ENCODE results near the gene LMNA. TPM values are rescaled to one million over a fixed set of nuclear protein-coding genes. Genes with fewer than 3 reads are reported as not detected.

LMNA gene
- total and polyA plus RNA-seq, 2 donors (not counting 1 experiment from before 2014, with no cell fraction given) = 19.4 to 28.7 TPM

DNA sequence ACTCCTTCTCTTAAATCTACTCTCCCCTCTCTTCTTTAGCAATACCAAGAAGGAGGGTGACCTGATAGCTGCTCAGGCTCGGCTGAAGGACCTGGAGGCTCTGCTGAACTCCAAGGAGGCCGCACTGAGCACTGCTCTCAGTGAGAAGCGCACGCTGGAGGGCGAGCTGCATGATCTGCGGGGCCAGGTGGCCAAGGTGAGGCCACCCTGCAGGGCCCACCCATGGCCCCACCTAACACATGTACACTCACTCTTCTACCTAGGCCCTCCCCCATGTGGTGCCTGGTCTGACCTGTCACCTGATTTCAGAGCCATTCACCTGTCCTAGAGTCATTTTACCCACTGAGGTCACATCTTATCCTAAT is 16.0 kb downstream of the LMNA start:
- H3K4me2 ChIP-seq (replicated peaks; ENCODE audit: low read depth, low read length, poor library complexity, severe bottlenecking) = no peak overlapping the region
- peaks cover 14 to 21% of the 10 kb centered on the region in 2 donors for H3K4me1 ChIP-seq (ENCODE audit: control insufficient read depth in 2 of 2, insufficient read depth in 2 of 2, low read length in 2 of 2)
- H3K36me3 ChIP-seq (replicated peaks in 1 of 2; ENCODE audit: control extremely low read depth in 1 of 2, control insufficient read depth in 1 of 2, extremely low read depth in 1 of 2, insufficient read depth in 2 of 2, low read length in 1 of 2) = no peaks in the 10 kb centered on the region
- H3K27ac ChIP-seq (ENCODE audit: low read length in 2 of 2) = no peak overlapping the region
- peaks cover 25% of the 10 kb centered on the region for H3K4me1 Mint-ChIP-seq
- ChIA-PET CTCF (interaction anchor here (0.5 to 28.7 kb wide), 12 partner anchors 14 to 232 kb away, joined by 3 to 970 read pairs (median 4); partner anchors contain the start of genes LMNA, MEX3A and PMF1), POLR2A (no interaction called here)
- H2AFZ ChIP-seq (ENCODE audit: insufficient read depth, low read depth, low read length, poor library complexity, severe bottlenecking) = no peak overlapping the region
- peaks cover 0 to 2% (median 0%) of the 10 kb centered on the region in 3 donors for H3K9me3 ChIP-seq (ENCODE audit: control extremely low read depth in 1 of 3, control insufficient read depth in 2 of 3, insufficient read depth in 1 of 3, low read length in 2 of 3)
- peaks cover 0 to 4% (median 1%) of the 10 kb centered on the region in 4 experiments for H3K27me3 ChIP-seq (replicated peaks in 1 of 4; ENCODE audit: control extremely low read depth in 1 of 4, control insufficient read depth in 3 of 4, insufficient read depth in 4 of 4, low read length in 3 of 4)
- H3K27ac Mint-ChIP-seq = no peak overlapping the region
- no peaks in the 10 kb centered on the region for H3K9me3 Mint-ChIP-seq (ENCODE audit: insufficient read depth)
- TF ChIP-seq EZH2 (IDR thresholded peaks at IDR 0.05; ENCODE audit: borderline replicate concordance, insufficient read depth, low read depth, low read length, poor library complexity, severe bottlenecking) (no peak), CTCF (IDR thresholded peaks at IDR 0.05) (peak; percentile 28)
- ATAC-seq (ENCODE audit: low read depth) (no peak), DNase-seq (no peak)
- H3K4me3 ChIP-seq (ENCODE audit: control extremely low read depth in 1 of 5, extremely low read depth in 1 of 5, insufficient read depth in 1 of 5, low read depth in 2 of 5, low read length in 4 of 5) = no peak overlapping the region
- no peaks in the 10 kb centered on the region for H4K20me1 ChIP-seq (ENCODE audit: control insufficient read depth, insufficient read depth, low read length, poor library complexity, severe bottlenecking)
- H3K9ac ChIP-seq (ENCODE audit: low read length) = no peak overlapping the region
- no peaks in the 10 kb centered on the region for H3K79me2 ChIP-seq (ENCODE audit: control insufficient read depth, insufficient read depth, low read length)
- WGBS (ENCODE audit: insufficient coverage) = 77% methylated on average over 6 of the region's 6 CpGs
- no peaks in the 10 kb centered on the region for H3K27me3 Mint-ChIP-seq
- H3K4me3 Mint-ChIP-seq = no peak overlapping the region
- intact Hi-C loops (cut with micrococcal nuclease) = loop anchor here (1.0 kb wide), 2 partner anchors 34 to 40 kb away; no protein-coding TSS in a partner anchor

- no peak overlapping the region for H3K4me3 Mint-ChIP-seq
- H3K9ac ChIP-seq (ENCODE audit: low read length) = no peak overlapping the region
- H2AFZ ChIP-seq (ENCODE audit: insufficient read depth, low read depth, low read length, poor library complexity, severe bottlenecking) = no peak overlapping the region
- no peaks in the 10 kb centered on the region for H3K79me2 ChIP-seq (ENCODE audit: control insufficient read depth, insufficient read depth, low read length)
- no peak overlapping the region for H3K27ac Mint-ChIP-seq
- 98% methylated on average over 8 of the region's 18 CpGs for WGBS (ENCODE audit: insufficient coverage)
- H3K36me3 ChIP-seq (replicated peaks in 1 of 2; ENCODE audit: control extremely low read depth in 1 of 2, control insufficient read depth in 1 of 2, extremely low read depth in 1 of 2, insufficient read depth in 2 of 2, low read length in 1 of 2) = no peaks in the 10 kb centered on the region
- H3K27me3 ChIP-seq (replicated peaks in 1 of 4; ENCODE audit: control extremely low read depth in 1 of 4, control insufficient read depth in 3 of 4, insufficient read depth in 4 of 4, low read length in 3 of 4) = peaks cover 0 to 6% (median 2%) of the 10 kb centered on the region in 4 experiments
- H4K20me1 ChIP-seq (ENCODE audit: control insufficient read depth, insufficient read depth, low read length, poor library complexity, severe bottlenecking) = no peaks in the 10 kb centered on the region
- H3K27me3 Mint-ChIP-seq = peaks cover 6% of the 10 kb centered on the region
- H3K4me1 Mint-ChIP-seq = peaks cover 4% of the 10 kb centered on the region
- H3K9me3 Mint-ChIP-seq (ENCODE audit: insufficient read depth) = no peaks in the 10 kb centered on the region
- ATAC-seq (ENCODE audit: low read depth) = no peak
- H3K4me3 ChIP-seq (ENCODE audit: control extremely low read depth in 1 of 5, extremely low read depth in 1 of 5, insufficient read depth in 1 of 5, low read depth in 2 of 5, low read length in 4 of 5) = no peak overlapping the region
- no peak overlapping the region for H3K4me2 ChIP-seq (replicated peaks; ENCODE audit: low read depth, low read length, poor library complexity, severe bottlenecking)
- TF ChIP-seq CTCF (IDR thresholded peaks at IDR 0.05) = no peak
- no peak for TF ChIP-seq EZH2 (IDR thresholded peaks at IDR 0.05; ENCODE audit: borderline replicate concordance, insufficient read depth, low read depth, low read length, poor library complexity, severe bottlenecking)
- intact Hi-C loops (cut with micrococcal nuclease) = no loop called here
- no peak overlapping the region for H3K27ac ChIP-seq (ENCODE audit: low read length in 2 of 2)
- POLR2A ChIA-PET = no interaction called here
- H3K4me1 ChIP-seq (ENCODE audit: control insufficient read depth in 2 of 2, insufficient read depth in 2 of 2, low read length in 2 of 2) = no peaks in the 10 kb centered on the region
- CTCF ChIA-PET = interaction anchor here (1.7 to 28.7 kb wide), 2 partner anchors 36 to 90 kb away, joined by 10 to 970 read pairs; no protein-coding TSS in a partner anchor
- no peaks in the 10 kb centered on the region for H3K9me3 ChIP-seq (ENCODE audit: control extremely low read depth in 1 of 3, control insufficient read depth in 2 of 3, insufficient read depth in 1 of 3, low read length in 2 of 3)
- no peak for DNase-seq
These were observed 20.4 kb downstream of the LMNA start for GRCh38 chr1:156134716-156135435.
